SU-DHL-6 (cell line): ENCODE measurements around the gene ALG3.

Experiments
- H2AFZ ChIP-seq: fragments of 200-600 bp; sonication (generic); 2 replicates; pipeline ENCODE4 v1.6.1; 2014; ENCODE audit warnings: low read depth, mild to moderate bottlenecking, moderate library complexity, mixed read lengths, antibody characterized with exemption, low read length; ENCODE audit not compliant: severe bottlenecking
- H3F3A ChIP-seq: fragments of 200-600 bp; shearing (Covaris generic); 2 replicates; pipeline ENCODE4 v1.6.0; 2016; ENCODE audit warnings: antibody characterized with exemption, mild to moderate bottlenecking; ENCODE audit not compliant: insufficient read depth
- H3K27ac ChIP-seq: fragments of 200-600 bp; sonication (generic); 2 replicates; pipeline ENCODE4 v1.5.1; 2016; ENCODE audit warnings: low read depth, mild to moderate bottlenecking, low read length, moderate library complexity, mixed read lengths
- H3K27me3 ChIP-seq: fragments of 200-600 bp; sonication (generic), shearing (Covaris generic); 2 replicates; pipeline ENCODE4 v1.6.0; 2014; ENCODE audit warnings: mild to moderate bottlenecking, low read length
- H3K36me3 ChIP-seq: fragments of 200-600 bp; sonication (generic); 2 replicates; pipeline ENCODE4 v1.6.1; 2014; ENCODE audit warnings: mild to moderate bottlenecking, low read length, mixed read lengths
- H3K4me2 ChIP-seq: fragments of 300-600, 200-600 bp; shearing (Covaris generic), sonication (generic); 2 replicates; pipeline ENCODE4 v1.6.0; 2014; ENCODE audit warnings: low read length, low read depth, mild to moderate bottlenecking; ENCODE audit not compliant: poor library complexity, severe bottlenecking
- H3K4me3 ChIP-seq: fragments of 200-600 bp; sonication (generic); 2 replicates; pipeline ENCODE4 v1.5.1; 2014; ENCODE audit warnings: antibody characterized with exemption, low read length, mild to moderate bottlenecking, mixed read lengths; ENCODE audit not compliant: insufficient read depth, poor library complexity, severe bottlenecking
- H3K79me2 ChIP-seq: fragments of 200-600 bp; sonication (generic); 2 replicates; pipeline ENCODE4 v1.6.1; 2014; ENCODE audit warnings: mild to moderate bottlenecking, low read length, moderate library complexity; ENCODE audit not compliant: insufficient read depth
- H3K9ac ChIP-seq: fragments of 200-600 bp; sonication (generic); 2 replicates; pipeline ENCODE4 v1.7.0; 2014; ENCODE audit warnings: mild to moderate bottlenecking, low read length
- H3K9me2 ChIP-seq: fragments of 200-600 bp; sonication (generic); replicated peaks from 2 replicates; pipeline ENCODE4 v1.6.1; 2014; ENCODE audit warnings: low read length; ENCODE audit not compliant: insufficient read depth
- H3K9me3 ChIP-seq: fragments of 200-600 bp; sonication (generic); 2 replicates; pipeline ENCODE4 v1.6.1; 2014; ENCODE audit warnings: low read length, mixed read lengths; ENCODE audit not compliant: insufficient read depth
- H4K20me1 ChIP-seq: fragments of 200-600 bp; sonication (generic); 2 replicates; pipeline ENCODE4 v1.6.1; 2014; ENCODE audit warnings: low read depth, mild to moderate bottlenecking, antibody characterized with exemption, low read length, moderate library complexity, mixed read lengths
- CTCF ChIP-seq: fragments of 200-600 bp; sonication (generic); IDR thresholded peaks from one replicate; pipeline ENCODE4 v1.5.1; 2017; ENCODE audit warnings: antibody characterized with exemption, mild to moderate bottlenecking, low read length, moderate library complexity; ENCODE audit not compliant: insufficient read depth, poor library complexity, severe bottlenecking
- EZH2phosphoT487 ChIP-seq: fragments of 200-600 bp; sonication (generic), shearing (Covaris generic); conservative IDR thresholded peaks from 2 replicates; pipeline ENCODE4 v1.6.1; 2018; ENCODE audit warnings: mild to moderate bottlenecking, antibody characterized with exemption, low read length, moderate library complexity, mixed read lengths

The ALG3 gene

GRCh38 chr3:184289426-184289938 lies 40.7 kb upstream of the ALG3 start:
- Histone ChIP-seq H3K9me2 (no peaks in the 10 kb centered on the region), H3K9me3 (no peaks in the 10 kb centered on the region), H4K20me1 (no peaks in the 10 kb centered on the region), H3K4me2 (no peak overlapping the region), H2AFZ (no peak overlapping the region), H3K27ac (no peak overlapping the region), H3K79me2 (no peaks in the 10 kb centered on the region), H3F3A (no peaks in the 10 kb centered on the region), H3K27me3 (no peaks in the 10 kb centered on the region), H3K9ac (no peak overlapping the region), H3K4me3 (no peak overlapping the region), H3K36me3 (no peaks in the 10 kb centered on the region)
- no peak for TF ChIP-seq EZH2phosphoT487
- TF ChIP-seq CTCF, result peak; percentile 58

GRCh38 chr3:184284696-184285095 lies 35.9 kb upstream of the ALG3 start:
- Histone ChIP-seq H3K9ac (no peak overlapping the region), H3K4me3 (no peak overlapping the region), H2AFZ (no peak overlapping the region), H3K27ac (no peak overlapping the region), H3K79me2 (no peaks in the 10 kb centered on the region), H3K9me3 (no peaks in the 10 kb centered on the region), H3K9me2 (no peaks in the 10 kb centered on the region), H3K4me2 (no peak overlapping the region), H3K36me3 (no peaks in the 10 kb centered on the region), H4K20me1 (no peaks in the 10 kb centered on the region), H3K27me3 (no peaks in the 10 kb centered on the region), H3F3A (no peaks in the 10 kb centered on the region)
- TF ChIP-seq CTCF (no peak), EZH2phosphoT487 (no peak)

DNA sequence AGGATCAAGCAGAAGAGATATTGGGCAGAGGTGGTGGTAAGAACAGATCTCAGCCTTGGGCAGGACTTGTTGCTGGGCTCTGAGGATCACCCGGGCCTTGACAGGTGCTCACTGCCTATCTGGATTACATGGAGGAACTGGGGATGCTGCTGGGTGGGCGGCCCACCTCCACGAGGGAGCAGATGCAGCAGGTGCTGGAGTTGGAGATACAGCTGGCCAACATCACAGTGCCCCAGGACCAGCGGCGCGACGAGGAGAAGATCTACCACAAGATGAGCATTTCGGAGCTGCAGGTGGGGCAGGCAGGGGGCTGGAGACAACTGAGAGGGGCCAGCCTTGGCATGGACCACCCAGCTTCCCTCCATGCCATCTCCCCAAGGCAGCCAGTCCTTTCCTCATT lies 34.9 kb upstream of the ALG3 start:
- H3K79me2 ChIP-seq, result no peaks in the 10 kb centered on the region
- no peak overlapping the region for H3K9ac ChIP-seq
- no peak overlapping the region for H3K27ac ChIP-seq
- no peaks in the 10 kb centered on the region for H3K36me3 ChIP-seq
- H3K4me2 ChIP-seq, result no peak overlapping the region
- H3K9me2 ChIP-seq, result no peaks in the 10 kb centered on the region
- H3K27me3 ChIP-seq, result no peaks in the 10 kb centered on the region
- H3K4me3 ChIP-seq, result no peak overlapping the region
- no peak overlapping the region for H2AFZ ChIP-seq
- H3K9me3 ChIP-seq, result no peaks in the 10 kb centered on the region
- H4K20me1 ChIP-seq, result no peaks in the 10 kb centered on the region
- TF ChIP-seq CTCF, result no peak
- TF ChIP-seq EZH2phosphoT487, result no peak
- H3F3A ChIP-seq, result no peaks in the 10 kb centered on the region

GRCh38 chr3:184282941-184283340 lies 34.2 kb upstream of the ALG3 start:
- no peak overlapping the region for H3K9ac ChIP-seq
- no peaks in the 10 kb centered on the region for H3K9me2 ChIP-seq
- no peak overlapping the region for H3K4me2 ChIP-seq
- no peak overlapping the region for H3K27ac ChIP-seq
- no peak overlapping the region for H3K4me3 ChIP-seq
- no peaks in the 10 kb centered on the region for H3K27me3 ChIP-seq
- H3K36me3 ChIP-seq, result no peaks in the 10 kb centered on the region
- H4K20me1 ChIP-seq, result no peaks in the 10 kb centered on the region
- no peak for TF ChIP-seq CTCF
- no peak for TF ChIP-seq EZH2phosphoT487
- no peaks in the 10 kb centered on the region for H3K9me3 ChIP-seq
- H2AFZ ChIP-seq, result no peak overlapping the region
- no peaks in the 10 kb centered on the region for H3K79me2 ChIP-seq
- H3F3A ChIP-seq, result no peaks in the 10 kb centered on the region
